Heart left ventricle (tissue), 16 donors: ENCODE measurements around the gene FNBP1L. TPM values are rescaled to one million over a fixed set of nuclear protein-coding genes. Genes with fewer than 3 reads are reported as not detected.
A peak's percentile ranks its signal among the peaks of the same experiment; 100 is the strongest.

Experiments
- ATAC-seq, 4 donors: fragments of 200-7000 bp; cut with Tn5 transposase; one replicate each; pipeline ENCODE4 v1.9.1; 2020 to 2022; ENCODE audit warnings: moderate library complexity in 4 of 4, mild to moderate bottlenecking in 3 of 4, moderate number of reproducible peaks in 1 of 4
- DNase-seq, 5 donors: peaks; one replicate each; pipeline ENCODE4 v3.0.0-alpha.2; 2020
- H3K27ac ChIP-seq, 12 donors: fragments of 200-600 bp; sonication (generic) in 4 of 12; one replicate each; pipeline versions ENCODE4 v1.5.0 to v1.8.0; 2016 to 2022; ENCODE audit warnings: mild to moderate bottlenecking in 2 of 12
- H3K27me3 ChIP-seq, 9 donors: fragments of 200-600 bp; sonication (generic) in 2 of 9; one replicate each; pipeline versions ENCODE4 v1.5.1 to v1.8.0; 2016 to 2022; ENCODE audit warnings: mild to moderate bottlenecking in 3 of 9
- H3K36me3 ChIP-seq, 9 donors: fragments of 200-600 bp; sonication (generic) in 2 of 9; one replicate each; pipeline versions ENCODE4 v1.5.0 to v1.8.0; 2018 to 2022; ENCODE audit warnings: mild to moderate bottlenecking in 2 of 9
- H3K4me1 ChIP-seq, 12 donors: fragments of 200-600 bp; sonication (generic) in 4 of 12; one replicate each; pipeline versions ENCODE4 v1.5.0 to v1.8.0; 2016 to 2022; ENCODE audit warnings: mild to moderate bottlenecking in 3 of 12
- H3K4me3 ChIP-seq, 12 donors: fragments of 200-600 bp; sonication (generic) in 4 of 12; one replicate each; pipeline versions ENCODE4 v1.5.0 to v1.8.0; 2017 to 2022; ENCODE audit warnings: mild to moderate bottlenecking in 9 of 12, moderate library complexity in 4 of 12
- H3K9me3 ChIP-seq, 12 donors: fragments of 200-600 bp; sonication (generic) in 4 of 12; one replicate each; pipeline versions ENCODE4 v1.5.0 to v1.8.0; 2016 to 2022; ENCODE audit warnings: mild to moderate bottlenecking in 1 of 12
- POLR2A ChIP-seq, 2 donors: fragments of 450-650 bp; IDR thresholded peaks; one replicate each; pipeline ENCODE4 v1.6.1; 2017; ENCODE audit warnings: antibody characterized with exemption in 2 of 2, mild to moderate bottlenecking in 2 of 2, moderate library complexity in 2 of 2
- WGBS, 4 donors: extraction: QIAGEN DNeasy Blood & Tissue Kit in 2 of 4; methylation state at CpG; one replicate each; pipeline versions ENCODE4 v1.1.5 to v1.1.7; 2013 to 2018; 5-methylcytosine and 5-hydroxymethylcytosine counted together
- intact Hi-C, 10 donors: fragments of 100-400 bp; cut with DNase I; formaldehyde crosslinking; loops; one replicate each; pipeline versions ENCODE4 v1.11.1 to v1.14.2; 2022
- polyA plus RNA-seq, 2 donors: library from polyadenylated mRNA; stranded (reverse); fragments of 200-250 nt; gene quantifications; one replicate each; pipeline ENCODE4 v1.2.3, GENCODE V29; 2013
- total RNA-seq, 9 donors: library from RNA; depleted of rRNA in 2 of 9; stranded (reverse); fragments of >200 nt in 2 of 9; fragmentation: NEBNext Ultra II Directional in 3 of 9; extraction: Animal tissue kit (Norgen Biotek cat#: 25700) in 3 of 9; gene quantifications; one replicate each; pipeline versions ENCODE4 v1.1.0 to v1.2.4, GENCODE V29; 2016 to 2023
- TF ChIP-seq, protein P1 (sequence below), 12 donors: fragments of 200-600 bp; sonication (generic) in 4 of 12; IDR thresholded peaks; one replicate each; pipeline versions ENCODE4 v1.5.0 to v1.8.0; 2018 to 2022; ENCODE audit warnings: antibody characterized with exemption in 12 of 12, mild to moderate bottlenecking in 5 of 12
- donor health status: ischemic (EF 13 %, LVEDD 7.1; RV severe dilation, severe dysfunction).
- donor health status: healthy with polysubstance abuse.
- donor health status: DM: no; HTN: yes; CAD: no.
- donor health status: DM: no; HTN: no; CAD: no.
- donor health status: ischemic (EF 25% LVEDD 6.9; RV normal size, moderate dysfunction).
- donor health status: ischemic (EF 25% LVEDD 5.7; RV mildly dilated, moderate dysfunction).
- donor health status: healthy.
- donor health status: DM: yes; HTN: yes; CAD: no.
- donor health status: ischemic (EF 35%, LVEDD 5.7; RV mildly dilated, moderate dysfunction).
- donor health status: nonischemic (EF 11% LVEDD 7.7; RV severe dilation, severe dysfunction).
- donor health status: DM: yes; HTN: yes; CAD: no.
- donor health status: PGD.
- donor health status: ischemic (EF 29% LVEDD 5.4; RV normal size, mild dysfunction).
- donor health status: nonischemic (EF 23%, LVEDD 6.1; RV moderate dilation, normal function).

The FNBP1L gene
- total and polyA plus RNA-seq, 11 donors: 12.4 to 38.8 (median 23.4) TPM

DNA sequence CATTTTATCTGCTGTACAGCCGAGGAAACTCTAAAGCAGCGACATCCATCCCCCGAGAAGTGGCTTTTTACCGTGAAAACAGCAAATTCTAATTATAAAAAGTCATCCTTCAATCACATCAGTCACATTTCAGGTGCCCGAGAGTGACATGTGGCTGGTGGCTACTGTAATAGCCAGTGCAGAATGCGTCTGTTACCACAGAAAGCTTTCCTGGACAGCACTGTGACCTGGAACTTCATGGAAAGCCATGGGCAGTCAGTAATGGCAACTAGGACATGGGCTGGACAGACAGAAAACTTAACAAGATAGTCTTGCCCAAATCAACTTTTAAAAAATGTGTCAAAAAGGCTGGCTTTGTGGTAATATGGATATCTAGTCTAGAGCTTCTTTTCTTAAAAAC lies 127.1 kb downstream of the FNBP1L start:
- intact Hi-C loops: loop anchor here in 1 of 10 donors (5.0 kb wide), 1 partner anchor 102 kb away; no protein-coding TSS in a partner anchor
- WGBS, 4 donors: 90 to 94% (median 92%) methylated on average over 6 of the region's 6 CpGs
- H3K27ac ChIP-seq: peak overlapping the region in 7 of 12 donors; percentile 15 to 73 (median 52)
- peaks cover 0 to 54% (median 23%) of the 10 kb centered on the region in 12 donors for H3K4me1 ChIP-seq
- ATAC-seq (no peak), DNase-seq (no peak)
- H3K36me3 ChIP-seq: peaks cover 0 to 79% (median 48%) of the 10 kb centered on the region in 9 donors
- H3K4me3 ChIP-seq: no peak overlapping the region
- H3K9me3 ChIP-seq: no peaks in the 10 kb centered on the region
- TF ChIP-seq POLR2A (IDR thresholded peaks at IDR 0.05): no peak
- TF ChIP-seq, protein P1, sequence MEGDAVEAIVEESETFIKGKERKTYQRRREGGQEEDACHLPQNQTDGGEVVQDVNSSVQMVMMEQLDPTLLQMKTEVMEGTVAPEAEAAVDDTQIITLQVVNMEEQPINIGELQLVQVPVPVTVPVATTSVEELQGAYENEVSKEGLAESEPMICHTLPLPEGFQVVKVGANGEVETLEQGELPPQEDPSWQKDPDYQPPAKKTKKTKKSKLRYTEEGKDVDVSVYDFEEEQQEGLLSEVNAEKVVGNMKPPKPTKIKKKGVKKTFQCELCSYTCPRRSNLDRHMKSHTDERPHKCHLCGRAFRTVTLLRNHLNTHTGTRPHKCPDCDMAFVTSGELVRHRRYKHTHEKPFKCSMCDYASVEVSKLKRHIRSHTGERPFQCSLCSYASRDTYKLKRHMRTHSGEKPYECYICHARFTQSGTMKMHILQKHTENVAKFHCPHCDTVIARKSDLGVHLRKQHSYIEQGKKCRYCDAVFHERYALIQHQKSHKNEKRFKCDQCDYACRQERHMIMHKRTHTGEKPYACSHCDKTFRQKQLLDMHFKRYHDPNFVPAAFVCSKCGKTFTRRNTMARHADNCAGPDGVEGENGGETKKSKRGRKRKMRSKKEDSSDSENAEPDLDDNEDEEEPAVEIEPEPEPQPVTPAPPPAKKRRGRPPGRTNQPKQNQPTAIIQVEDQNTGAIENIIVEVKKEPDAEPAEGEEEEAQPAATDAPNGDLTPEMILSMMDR (IDR thresholded peaks at IDR 0.05): no peak
- no peaks in the 10 kb centered on the region for H3K27me3 ChIP-seq

DNA sequence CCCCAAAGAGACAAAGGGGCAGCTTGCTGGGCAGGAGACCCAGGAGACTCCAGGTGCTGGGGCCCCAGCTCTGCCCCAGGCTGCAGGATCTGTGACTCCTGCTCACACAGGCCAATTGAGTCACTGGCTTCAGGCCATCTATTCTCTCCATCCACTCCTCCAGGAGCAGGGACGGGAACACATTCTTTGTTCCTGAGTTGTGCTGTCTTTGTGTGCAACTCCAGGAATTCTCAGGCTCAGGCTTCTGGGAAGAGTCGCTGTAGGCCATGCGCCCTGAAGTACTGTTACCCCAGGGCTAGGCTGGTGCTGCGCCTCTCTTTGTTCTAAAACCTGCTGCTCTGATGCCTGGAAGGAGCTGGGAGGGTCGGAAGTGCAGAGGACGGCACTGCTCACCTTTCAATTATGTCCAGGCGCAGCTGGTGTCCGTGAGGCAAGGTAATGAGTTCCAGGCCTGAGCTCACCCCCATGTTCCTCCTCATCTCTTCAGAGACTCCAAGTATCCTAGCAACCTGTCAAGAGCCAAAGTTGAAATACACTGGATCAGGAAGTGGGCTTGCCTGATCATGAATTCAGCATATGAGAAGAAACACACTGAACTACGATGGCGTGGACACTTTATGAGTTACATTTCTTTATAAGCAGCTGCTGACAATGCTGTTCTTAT lies 127.8 kb downstream of the FNBP1L start:
- Histone ChIP-seq H3K9me3 (no peaks in the 10 kb centered on the region), H3K36me3 (peaks cover 0 to 76% (median 44%) of the 10 kb centered on the region in 9 donors), H3K4me3 (no peak overlapping the region), H3K4me1 (peaks cover 0 to 61% (median 26%) of the 10 kb centered on the region in 12 donors), H3K27me3 (no peaks in the 10 kb centered on the region), H3K27ac (peak overlapping the region in 6 of 12 donors; percentile 26 to 73 (median 45))
- intact Hi-C loops: loop anchor here in 1 of 10 donors (2.0 kb wide), 1 partner anchor 41 kb away; no protein-coding TSS in a partner anchor
- TF ChIP-seq, protein P1 (IDR thresholded peaks at IDR 0.05): no peak
- TF ChIP-seq POLR2A (IDR thresholded peaks at IDR 0.05): no peak
- ATAC-seq (peak in 2 of 4 donors; percentile 3 to 7), DNase-seq (no peak)
- 79 to 91% (median 87%) methylated on average over 10 of the region's 10 CpGs for WGBS, 4 donors

DNA sequence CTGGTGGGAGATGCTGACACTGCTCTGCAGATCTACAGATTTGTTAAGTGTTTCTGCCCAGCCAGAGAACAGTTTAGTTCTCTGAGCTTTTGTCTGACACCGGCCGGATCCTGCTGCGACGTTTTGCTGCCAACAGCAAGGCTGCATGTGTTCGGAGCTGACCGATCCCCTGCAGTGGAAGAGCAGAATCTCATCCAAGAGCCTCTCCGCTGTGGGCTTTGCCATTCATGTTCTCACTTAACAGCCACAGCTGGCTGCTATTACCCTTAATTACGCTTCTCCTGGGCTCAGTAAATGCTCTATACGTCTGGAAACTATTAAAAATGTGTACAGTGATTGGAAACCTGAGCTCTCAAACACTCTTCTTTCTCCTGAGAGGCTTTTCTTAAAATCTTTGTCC lies 128.4 kb downstream of the FNBP1L start:
- intact Hi-C loops: loop anchor here in 1 of 10 donors (2.0 kb wide), 1 partner anchor 42 kb away; no protein-coding TSS in a partner anchor
- Histone ChIP-seq H3K36me3 (peaks cover 0 to 76% (median 39%) of the 10 kb centered on the region in 9 donors), H3K27ac (peak overlapping the region in 6 of 12 donors; percentile 26 to 73 (median 45)), H3K9me3 (no peaks in the 10 kb centered on the region), H3K4me1 (peaks cover 0 to 61% (median 26%) of the 10 kb centered on the region in 12 donors), H3K27me3 (no peaks in the 10 kb centered on the region), H3K4me3 (no peak overlapping the region)
- WGBS, 4 donors: 51 to 78% (median 66%) methylated on average over 9 of the region's 9 CpGs
- DNase-seq (peak in 1 of 5 donors; percentile 43), ATAC-seq (peak in 3 of 4 donors; percentile 32 to 59 (median 42))
- no peak for TF ChIP-seq POLR2A (IDR thresholded peaks at IDR 0.05)
- TF ChIP-seq, protein P1 (IDR thresholded peaks at IDR 0.05): no peak

DNA sequence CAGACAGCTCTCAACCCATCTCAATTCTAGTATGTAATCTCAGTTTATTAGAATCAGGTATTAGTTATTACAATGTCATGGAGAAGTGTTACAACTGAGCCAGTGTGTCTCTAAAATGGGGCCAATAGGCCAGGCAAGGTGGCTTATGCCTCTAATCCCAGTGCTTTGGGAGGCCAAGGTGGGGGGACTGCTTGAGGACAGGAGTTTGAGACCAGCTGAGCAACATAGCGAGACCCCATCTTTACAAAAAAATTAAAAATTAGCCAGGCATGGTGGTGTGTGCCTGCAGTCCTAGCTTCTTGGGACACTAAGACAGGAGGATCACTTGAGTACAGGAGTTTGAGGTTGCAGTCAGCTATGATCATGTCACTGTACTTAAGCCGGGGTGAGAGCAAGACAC lies 128.8 kb downstream of the FNBP1L start:
- peaks cover 0 to 61% (median 26%) of the 10 kb centered on the region in 12 donors for H3K4me1 ChIP-seq

More for the DNA sequence above, 128.8 kb downstream of the FNBP1L start:
- TF ChIP-seq, protein P1 (IDR thresholded peaks at IDR 0.05): no peak
- TF ChIP-seq POLR2A (IDR thresholded peaks at IDR 0.05): no peak
- ATAC-seq (no peak), DNase-seq (no peak)
- Histone ChIP-seq H3K9me3 (no peaks in the 10 kb centered on the region), H3K4me3 (no peak overlapping the region), H3K27me3 (no peaks in the 10 kb centered on the region), H3K27ac (peak overlapping the region in 5 of 12 donors; percentile 26 to 73 (median 47)), H3K36me3 (peaks cover 0 to 76% (median 38%) of the 10 kb centered on the region in 9 donors)
- intact Hi-C loops: loop anchor here in 1 of 10 donors (2.0 kb wide), 1 partner anchor 42 kb away; no protein-coding TSS in a partner anchor
- WGBS, 4 donors: 94 to 99% (median 96%) methylated on average over 2 of the region's 2 CpGs
